SHP77 (cell line): ENCODE measurements around the gene KLF8.
"Not testable (repeated sequence)": the region's sequence is repeated elsewhere in the genome, so short reads cannot be mapped to it uniquely, and the experiment has no call there.

Source experiments
- DNase-seq, 2 experiments: peaks; one replicate each; lab custom pipeline; 2025; lab: John Stamatoyannopoulos, UW

The KLF8 gene

DNA sequence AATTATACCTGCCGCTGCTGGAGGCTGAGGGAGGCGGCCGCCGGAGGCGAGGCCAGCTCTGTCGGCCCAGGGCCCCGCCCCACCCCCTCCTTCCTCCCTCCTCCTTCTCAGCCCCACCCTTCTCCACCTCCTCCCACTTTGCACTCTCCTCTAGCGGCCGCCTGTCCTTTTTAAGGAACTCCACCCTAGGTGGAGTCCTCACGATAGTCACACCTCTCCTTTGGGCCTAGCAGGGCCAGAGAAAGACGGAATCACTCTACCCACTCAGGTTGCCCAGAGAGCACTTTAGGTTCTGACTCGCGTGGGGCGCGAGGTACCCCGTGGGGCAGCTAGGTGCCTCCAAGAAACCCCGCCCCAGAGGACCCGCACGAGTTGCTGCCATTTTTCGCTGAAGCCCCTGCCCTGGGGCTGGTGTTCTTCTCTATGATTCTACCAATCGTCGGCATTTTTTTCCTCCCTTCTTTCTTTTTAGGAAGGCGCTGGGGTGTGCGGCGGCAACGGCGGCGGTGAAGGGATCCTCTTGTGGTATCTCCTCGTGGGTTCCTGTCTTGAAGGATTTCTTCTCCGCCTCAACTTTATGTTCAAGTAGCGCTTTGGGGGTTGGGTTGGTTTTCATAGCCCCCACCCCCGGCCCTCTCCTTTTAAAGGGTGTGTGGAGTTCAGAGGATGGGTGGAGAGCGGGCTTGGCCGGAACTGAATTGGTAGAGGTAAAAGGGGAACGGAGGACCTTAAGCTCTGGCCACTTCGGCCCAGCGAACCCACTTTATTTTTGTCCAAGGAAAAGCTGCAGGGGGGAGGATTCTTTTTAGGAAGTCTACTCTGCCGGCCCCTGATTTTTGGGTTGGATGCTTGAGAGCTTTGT, at the start of gene KLF8:
Gene KLF8 (plus strand): TSS at position 136 of the 862 bp plus-strand sequence. CDS start 979 bp downstream, outside the sequence.
- no peak for DNase-seq

DNA sequence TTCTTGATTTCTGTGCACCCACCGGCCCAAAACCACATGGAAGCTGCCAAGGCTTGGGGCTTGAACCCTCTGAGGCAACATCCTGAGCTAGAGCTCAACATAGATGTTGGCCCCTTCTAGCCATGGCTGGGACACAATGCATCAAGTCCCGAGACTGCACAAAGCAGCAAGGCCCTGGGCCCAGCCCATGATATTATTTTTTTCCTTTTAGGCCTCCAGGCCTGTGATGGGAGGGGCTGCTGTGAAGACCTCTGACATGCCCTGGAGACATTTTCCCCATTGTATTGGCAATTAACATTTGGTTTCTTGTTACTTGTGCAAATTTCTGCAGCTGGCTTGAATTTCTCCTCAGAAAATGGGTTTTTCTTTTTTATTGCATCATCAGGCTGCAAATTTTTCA, 25.2 kb upstream of the KLF8 start:
- not testable (repeated sequence) for DNase-seq

DNA sequence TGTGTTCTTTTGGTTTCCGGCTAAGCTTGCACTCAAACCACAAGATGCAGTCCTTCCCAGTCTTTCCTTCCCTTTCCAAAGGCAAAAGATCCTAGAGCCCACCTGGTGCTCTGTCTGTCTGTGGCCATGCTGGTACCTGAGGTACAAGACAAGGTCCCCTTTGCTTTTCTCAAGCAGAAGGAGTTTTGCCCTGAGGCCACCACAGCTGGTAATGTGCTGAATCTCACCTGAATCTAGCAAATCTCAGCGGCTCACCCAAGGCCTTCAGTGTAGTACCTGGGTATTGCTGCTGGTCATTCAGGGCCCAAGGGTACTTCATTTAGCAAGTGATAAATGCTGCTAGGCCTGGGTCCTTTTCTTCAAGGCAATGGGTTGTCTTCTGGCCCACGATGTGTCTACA, 20.5 kb upstream of the KLF8 start:
- DNase-seq = no peak

DNA sequence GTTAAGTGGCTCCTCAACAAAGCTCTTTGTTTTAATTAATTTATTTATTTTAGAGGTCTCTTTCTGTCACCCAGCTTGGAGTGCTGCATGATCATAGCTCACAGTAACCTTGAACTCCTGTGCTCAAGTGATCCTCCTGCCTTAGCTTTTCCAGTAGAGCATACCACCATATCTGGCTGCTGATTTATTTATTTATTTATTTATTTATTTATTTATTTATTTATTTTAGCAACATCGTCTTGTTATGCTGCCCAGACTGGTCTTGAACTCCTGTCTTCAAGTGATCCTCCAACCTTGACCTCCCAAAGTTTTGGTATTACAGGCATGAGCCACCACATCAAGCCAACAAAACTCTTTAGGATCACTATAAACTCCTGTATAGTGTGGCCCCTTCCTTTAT, 15.8 kb upstream of the KLF8 start:
- DNase-seq = no peak

DNA sequence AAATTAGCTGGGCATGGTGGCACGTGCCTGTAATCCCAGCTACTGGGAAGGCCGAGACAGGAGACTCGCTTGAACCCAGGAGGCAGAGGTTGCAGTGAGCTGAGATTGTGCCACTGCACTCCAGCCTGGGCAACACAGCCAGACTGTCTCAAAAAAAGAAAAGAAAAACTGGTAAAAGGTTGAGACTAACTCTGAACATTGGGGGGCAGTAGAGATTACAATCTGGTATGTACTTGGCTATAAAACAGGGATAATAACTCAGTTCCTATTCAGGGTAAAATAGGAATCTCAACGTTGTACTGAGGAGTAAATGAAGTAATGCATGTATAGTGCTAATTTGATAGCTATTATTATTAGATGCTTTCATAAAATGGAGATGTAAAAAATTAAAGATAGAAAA, 12.5 kb upstream of the KLF8 start:
- DNase-seq = peak in 1 of 2 experiments; percentile 27

DNA sequence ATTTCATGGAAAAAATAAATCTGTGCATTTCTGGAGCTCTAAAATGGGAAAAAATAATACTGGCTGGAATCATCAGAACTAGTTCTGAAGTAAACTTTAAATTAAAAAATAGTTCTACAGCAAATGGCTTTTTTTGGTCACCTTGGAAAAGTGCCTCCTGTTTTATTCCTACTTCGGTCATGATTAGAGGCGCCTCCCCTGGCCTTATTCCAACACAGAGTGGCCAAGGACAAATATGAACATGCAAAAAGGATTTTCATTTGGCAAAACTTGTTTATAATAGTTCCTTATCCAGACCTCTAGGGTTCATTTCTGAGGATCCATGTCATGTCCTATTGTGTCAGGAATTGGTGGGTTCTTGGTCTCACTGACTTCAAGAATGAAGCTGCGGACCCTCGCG, 11.1 kb upstream of the KLF8 start:
- no peak for DNase-seq

DNA sequence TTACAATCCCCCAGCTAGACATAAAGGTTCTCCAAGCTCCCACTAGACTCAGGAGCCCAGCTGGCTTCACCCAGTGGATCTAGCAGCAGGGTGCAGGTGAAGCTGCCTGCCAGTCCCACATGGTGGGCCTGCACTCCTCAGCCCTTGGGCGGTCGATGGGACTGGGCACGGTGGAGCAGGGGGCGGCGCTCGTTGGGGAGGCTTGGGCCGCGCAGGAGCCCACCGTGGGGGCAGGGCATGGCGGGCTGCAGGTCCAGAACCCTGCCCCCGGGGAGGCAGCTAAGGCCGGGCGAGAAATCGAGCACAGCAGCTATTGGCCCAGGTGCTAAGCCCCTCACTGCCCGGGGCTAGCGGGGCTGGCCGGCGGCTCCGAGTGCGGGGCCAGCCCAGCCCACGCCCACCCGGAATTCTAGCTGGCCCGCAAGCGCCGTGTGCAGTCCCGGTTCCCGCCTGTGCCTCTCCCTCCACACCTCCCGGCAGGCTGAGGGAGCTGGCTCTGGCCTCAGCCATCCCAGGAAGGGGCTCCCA, 9.6 kb upstream of the KLF8 start:
- DNase-seq = no peak

DNA sequence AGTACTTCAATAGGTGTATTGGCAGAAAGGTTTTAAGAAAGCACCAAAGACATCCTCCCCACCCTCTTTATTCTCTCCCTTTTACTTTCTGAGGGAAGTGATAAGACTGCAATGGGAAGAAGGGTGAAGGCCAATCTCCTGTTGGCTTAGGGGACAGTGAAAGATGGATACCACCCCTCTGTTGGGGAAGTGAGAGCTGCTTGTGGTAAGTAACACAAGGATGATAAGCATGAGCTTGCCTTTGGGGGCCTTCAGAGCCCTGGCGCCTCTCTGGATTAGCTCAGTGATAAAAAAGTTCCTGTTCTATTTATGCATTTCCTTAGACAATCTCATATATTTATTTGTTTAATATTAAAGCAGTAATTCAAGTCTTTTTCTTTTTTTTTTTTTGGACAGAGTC, 5.2 kb upstream of the KLF8 start:
- no peak for DNase-seq

DNA sequence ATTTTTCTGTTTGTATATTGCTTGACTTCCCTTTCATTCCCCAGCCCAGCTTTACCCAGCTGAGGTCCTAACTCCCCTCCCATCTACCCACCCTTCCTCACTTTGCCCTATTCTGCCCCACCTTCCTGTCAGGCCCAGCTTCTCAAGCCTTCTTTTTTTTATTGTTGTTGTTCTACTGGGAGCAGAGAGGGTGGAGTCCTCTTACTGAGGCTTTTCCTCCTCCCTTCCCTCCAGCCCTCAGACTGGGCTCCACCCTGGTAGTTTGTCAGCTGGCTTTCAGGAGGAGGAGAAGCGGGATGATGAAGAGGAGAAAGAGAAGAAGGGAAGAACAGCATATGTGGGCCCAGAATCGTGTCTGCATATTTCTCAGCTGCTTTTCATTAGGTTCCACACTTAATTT, 3.2 kb upstream of the KLF8 start:
- DNase-seq = no peak

DNA sequence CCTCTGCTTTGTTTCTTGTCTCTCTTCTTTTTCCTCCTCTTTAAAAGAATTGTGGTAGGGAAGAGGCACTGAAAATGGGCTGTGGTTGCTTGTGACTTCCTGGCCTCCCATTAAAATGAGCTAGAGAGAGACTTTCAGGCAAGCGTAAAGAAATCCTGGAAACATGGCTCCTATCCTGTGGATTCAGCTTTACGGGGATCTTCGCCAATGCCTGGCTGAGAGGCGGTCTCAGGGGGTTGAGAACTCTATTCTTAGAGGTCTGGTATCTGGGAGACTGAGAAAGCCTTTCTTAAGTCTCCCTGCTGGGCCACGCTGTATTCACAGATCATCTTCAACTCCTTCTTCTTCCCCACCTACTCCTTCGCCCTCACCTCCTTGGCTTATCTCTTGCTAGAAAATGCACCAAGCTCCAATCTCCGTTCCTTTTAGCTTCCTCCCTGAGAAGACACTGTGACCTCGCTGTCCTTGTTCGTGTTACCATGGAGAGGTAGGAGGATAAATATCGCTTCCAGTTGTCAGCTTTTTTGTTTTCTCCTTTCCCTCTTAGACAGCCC, 542 bp upstream of the KLF8 start:
- no peak for DNase-seq

DNA sequence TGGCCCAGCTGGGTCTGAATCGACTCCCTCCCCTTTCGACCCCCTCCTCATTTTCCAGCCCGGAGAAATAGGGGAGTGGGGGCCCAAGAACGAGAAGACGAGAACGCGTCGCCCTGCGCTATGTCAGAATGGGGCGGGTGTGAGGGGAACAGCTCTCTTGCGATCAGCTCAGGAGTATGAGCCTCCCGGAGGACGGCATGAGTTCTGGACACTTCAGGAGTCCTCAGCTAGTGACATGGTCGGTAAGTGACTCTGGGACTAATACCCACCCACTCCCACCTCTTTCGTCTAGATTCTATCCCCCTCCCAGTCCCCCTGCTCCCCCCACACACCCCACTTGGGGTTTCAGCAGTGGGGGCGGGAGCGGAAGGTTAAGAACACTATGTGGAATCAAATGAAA, 944 bp downstream of the KLF8 start:
- no peak for DNase-seq

DNA sequence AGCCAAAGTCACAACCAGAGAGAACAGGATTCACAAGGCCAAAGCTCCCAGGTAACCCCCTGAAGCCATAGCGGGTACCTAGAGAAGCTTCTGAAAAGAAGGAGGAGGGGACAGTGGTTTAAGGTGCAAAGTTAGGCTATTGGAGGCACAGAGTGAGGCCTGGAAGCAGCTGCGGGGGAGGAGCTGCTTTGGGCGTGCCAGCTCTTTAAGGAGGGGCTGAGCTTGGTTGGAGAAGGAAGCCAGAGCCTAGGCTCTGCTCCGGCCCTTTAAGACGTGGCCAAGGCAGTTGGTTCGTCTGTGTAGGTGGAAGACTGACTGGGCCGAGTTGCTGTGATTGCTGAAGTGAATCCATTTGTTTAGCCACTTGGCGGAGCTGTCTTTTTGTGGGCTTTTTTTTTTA, 1.5 kb downstream of the KLF8 start:
- DNase-seq = no peak

DNA sequence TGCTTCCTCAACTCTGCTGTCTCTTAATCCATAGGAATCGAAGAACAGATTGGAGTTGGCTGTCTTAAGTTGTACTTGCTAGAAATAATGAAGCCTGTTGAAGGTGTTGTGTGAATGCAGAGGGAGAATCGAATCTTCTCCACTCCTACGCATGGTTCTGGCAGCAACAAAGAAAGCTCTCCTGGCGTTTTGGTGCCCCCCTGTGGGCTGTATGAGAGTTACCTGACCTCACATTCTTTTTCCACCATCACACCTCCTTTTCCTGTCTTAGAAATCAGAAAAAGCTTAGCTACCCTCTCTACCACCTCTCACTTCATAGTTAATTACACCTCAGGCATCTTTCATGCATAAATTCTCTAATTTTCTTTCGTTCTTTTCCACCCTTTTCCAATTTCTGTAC, 16.3 kb downstream of the KLF8 start:
- peak; percentile 33 to 66 for DNase-seq

DNA sequence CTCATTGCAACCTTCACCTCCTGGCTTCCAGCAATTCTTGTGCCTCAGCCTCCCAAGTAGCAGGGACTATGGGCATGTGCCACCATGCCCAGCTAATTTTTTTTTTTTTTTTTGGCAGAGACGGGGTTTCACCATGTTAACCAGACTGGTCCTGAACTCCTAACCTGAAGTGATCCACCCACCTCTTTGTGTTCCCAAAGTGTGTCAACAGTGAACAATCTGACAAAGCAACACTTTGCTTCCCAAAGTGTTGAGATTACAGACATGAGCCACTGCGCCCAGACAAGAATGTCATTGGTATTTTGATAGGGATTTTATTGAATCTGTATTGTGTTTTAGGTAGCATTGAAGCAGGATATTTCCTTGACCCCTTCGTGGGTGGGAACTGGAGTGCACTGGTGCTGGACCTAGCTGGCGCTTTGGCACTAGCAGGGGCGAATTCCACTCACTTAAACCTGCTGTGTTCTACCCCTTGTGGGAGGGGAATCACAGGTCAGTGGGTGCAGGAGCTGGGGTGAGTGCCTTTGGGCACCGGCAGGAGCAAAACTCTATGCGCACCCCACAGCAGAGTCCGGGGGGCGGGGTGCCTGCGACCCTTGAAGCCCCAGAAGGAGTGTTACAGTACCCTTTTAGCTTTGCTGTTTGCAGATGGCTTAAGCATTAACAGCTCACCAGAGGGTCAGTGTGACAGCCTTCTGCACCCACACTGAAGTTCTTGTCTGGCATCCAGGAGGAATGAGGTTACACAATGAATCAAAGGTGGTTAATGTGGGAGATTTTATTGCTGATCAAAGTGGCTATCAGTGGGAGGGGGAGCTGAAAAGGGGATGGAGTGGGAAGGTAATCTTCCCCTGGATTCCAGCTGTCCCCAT, 21.9 kb downstream of the KLF8 start:
- no peak for DNase-seq

DNA sequence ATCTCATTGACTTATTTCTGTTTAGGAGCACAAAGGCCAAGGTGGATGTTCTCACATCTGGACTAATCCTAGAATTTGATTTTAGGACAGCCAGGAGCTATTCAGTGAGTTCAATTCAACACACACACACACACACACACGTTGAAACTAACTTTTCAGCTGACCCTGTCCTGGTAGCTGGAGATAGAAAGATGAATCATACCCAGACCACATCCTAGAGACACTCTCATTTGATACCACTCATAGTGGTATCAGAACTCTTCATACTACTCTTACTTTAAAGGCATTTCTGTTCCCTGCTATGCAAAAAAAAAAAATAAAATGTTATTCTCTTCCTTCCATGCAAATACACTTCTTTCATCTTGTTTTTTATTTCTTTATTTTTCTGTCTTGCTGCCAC, 36.7 kb downstream of the KLF8 start:
- DNase-seq = no peak

DNA sequence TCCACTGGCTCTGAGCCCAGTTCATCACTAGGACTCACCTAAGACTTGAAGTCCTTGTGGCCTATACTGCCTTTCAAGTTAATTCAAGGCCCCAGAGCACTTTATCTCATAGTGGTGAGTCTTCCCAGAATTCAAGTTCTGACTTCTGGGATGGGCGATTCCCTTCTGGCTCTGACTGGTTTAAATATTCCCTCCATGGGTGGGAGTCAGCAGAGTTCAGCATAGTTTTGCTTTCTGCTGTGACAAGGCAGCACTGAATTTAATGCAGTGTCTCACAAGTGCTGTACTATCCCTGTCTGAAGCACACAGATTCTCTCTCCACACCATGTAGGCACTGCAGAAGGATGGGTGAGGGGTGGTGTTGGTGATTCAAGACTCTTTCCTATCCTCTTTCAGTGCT, 46.5 kb downstream of the KLF8 start:
- no peak for DNase-seq

DNA sequence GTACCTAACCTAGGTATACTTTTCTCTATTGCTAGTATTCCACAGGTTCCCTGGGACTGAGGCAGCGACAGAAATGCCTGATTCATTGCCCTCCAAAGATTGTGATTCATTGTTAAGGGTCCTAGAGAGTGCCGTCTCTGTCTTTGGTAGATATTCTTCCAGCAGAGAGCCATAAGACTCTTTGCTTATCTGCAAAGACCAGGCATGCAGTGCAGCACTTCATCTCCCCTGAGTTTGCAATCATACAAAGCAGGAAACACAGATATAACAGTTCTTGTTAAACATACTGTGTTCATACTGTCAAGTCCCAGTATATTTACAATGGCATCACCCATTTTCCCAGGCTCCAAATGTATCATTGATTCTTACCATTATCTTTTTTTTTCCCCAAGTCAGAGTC, 47.7 kb downstream of the KLF8 start:
- no peak for DNase-seq

DNA sequence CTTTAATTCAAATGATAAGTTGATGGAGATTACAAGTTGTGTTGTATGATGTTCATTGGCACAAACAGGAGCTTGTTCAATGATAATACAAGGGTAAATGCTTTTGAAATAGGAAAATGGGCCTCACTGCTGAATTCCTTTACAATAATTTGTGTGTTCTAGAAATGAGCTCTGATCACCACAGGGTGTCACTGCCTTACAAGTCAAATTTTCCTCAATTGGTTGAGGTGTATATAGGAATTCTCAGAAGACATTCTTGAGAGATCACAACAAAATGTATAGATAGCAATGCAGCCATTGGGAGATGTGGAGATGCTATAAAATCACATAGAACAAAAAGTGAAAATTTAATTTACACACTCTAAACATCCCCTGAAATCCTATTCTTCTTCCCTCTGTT, 49.6 kb downstream of the KLF8 start:
- DNase-seq = peak; percentile 49 to 56

DNA sequence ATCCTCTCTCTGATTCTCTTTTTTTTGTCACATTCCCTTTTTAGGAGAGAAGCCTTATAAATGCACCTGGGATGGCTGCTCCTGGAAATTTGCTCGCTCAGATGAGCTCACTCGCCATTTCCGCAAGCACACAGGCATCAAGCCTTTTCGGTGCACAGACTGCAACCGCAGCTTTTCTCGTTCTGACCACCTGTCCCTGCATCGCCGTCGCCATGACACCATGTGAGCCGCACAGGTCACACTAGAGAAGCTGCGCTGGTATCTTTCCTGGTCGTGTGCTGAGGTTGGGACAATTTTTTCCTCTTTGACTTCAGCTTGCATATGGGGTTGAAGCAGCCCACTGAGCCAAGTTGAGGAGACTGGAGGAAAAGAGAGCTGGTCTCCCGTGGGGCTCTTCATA, 52.1 kb downstream of the KLF8 start:
- peak; percentile 1 to 16 for DNase-seq

DNA sequence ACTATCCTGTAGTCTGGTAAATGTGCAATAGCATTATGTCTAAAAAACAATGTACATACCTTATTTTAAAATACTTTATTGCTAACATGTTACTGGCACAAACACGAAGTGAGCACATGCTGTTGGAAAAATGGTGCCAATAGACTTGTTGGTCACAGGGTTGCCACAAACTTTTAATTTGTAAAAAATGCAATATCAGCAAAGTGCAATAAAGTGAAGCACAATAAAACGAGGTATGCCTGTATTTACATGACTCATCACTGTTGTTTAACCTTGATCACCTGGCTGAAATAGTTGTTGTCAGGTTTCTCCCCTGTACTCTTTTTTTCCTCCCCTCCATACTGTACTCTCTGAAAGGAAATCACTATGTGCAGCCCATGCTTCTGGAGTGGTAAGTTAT, 56.5 kb downstream of the KLF8 start:
- no peak for DNase-seq

DNA sequence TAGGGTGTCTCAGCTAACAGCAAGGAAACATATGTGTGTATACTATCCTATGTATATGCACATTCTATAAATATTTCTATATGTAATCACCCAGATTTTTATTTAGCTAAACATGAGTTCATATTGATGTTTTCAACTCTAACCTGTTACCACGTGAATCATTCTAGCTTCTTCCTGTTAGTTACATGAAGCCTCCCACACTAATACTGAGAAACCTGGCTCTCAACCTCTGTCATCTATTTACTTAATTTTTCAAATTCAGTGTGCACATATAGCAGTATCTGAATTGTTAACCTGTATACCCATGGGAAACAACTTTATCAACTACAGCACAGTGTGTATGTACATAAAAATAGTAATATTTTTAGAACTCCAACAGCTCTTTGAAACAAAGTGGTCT, 57.3 kb downstream of the KLF8 start:
- no peak for DNase-seq

DNA sequence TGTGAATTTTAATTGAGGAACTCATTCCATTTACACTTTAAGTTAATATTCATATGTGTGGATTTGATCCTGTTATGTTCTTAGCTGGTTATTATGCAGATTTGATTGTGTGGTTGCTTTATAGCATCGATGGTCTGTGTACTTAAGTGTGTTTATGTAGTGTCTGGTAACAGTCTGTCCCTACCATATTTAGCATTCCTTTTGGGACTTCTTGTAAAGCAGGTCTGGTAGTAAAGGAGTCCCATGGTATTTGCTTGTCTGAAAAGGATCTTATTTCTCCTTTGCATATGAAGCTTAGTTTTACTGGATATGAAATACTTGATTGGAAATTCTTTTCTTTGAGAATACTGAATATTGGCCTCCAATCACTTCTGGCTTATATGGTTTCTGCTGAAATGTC, 76.6 kb downstream of the KLF8 start:
- no peak for DNase-seq

DNA sequence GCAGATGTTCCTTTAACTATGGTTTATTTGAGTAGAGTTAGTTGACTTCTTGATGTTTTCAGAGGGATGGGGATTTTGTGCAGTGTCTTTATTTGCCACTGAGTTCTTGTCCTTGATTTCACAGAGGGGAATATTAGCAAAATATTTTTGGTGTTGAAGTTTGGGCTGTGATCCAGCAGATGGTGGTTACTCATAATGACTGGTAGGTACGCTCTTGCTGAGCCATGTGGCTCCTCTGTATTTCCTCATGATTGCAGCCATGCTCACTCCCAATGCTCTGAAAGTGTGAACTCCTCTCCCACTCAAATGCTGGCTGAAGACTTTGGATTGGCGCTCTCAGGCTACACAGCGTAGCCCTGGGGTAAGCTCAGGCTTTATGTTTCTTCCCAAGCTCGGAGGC, 77.7 kb downstream of the KLF8 start:
- DNase-seq = no peak
